ENCODE results near the gene TOGARAM2.

TOGARAM2 gene

DNA sequence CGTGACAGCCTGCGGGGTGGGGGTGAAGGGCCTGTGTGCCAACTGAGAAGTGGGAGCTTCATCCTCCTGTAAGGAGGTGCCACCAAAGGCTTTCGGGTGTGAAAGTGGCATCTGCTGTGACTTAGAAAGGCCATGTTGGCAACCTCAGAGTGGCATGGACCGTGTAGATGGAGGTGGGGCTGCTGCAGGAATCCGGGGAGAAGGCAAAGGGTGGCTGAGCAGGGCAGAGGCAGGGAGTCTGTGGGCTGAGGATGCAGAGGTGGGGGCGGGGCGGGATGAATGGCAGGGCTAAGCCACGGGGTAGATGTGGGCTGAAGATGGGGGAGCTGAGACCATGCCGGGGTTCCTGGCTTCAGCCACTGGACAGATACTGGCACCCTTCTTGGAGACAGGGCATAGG lies 28.2 kb downstream of the TOGARAM2 start:
- TF ChIP-seq GLIS3 (CRISPR knock-in tag; IDR thresholded peaks at IDR 0.05) = no peak
- no peak for TF ChIP-seq ZNF70 (CRISPR knock-in tag; IDR thresholded peaks at IDR 0.05)
- no peak for TF ChIP-seq TOX (CRISPR knock-in tag; IDR thresholded peaks at IDR 0.05; ENCODE audit: borderline replicate concordance)
- no peak for TF ChIP-seq SNAI2 (CRISPR knock-in tag; IDR thresholded peaks at IDR 0.05)
- no peak for TF ChIP-seq ZNF8 (CRISPR knock-in tag; IDR thresholded peaks at IDR 0.05)
- TF ChIP-seq OSR1 (CRISPR knock-in tag; IDR thresholded peaks at IDR 0.05) = no peak
- TF ChIP-seq, protein P1, sequence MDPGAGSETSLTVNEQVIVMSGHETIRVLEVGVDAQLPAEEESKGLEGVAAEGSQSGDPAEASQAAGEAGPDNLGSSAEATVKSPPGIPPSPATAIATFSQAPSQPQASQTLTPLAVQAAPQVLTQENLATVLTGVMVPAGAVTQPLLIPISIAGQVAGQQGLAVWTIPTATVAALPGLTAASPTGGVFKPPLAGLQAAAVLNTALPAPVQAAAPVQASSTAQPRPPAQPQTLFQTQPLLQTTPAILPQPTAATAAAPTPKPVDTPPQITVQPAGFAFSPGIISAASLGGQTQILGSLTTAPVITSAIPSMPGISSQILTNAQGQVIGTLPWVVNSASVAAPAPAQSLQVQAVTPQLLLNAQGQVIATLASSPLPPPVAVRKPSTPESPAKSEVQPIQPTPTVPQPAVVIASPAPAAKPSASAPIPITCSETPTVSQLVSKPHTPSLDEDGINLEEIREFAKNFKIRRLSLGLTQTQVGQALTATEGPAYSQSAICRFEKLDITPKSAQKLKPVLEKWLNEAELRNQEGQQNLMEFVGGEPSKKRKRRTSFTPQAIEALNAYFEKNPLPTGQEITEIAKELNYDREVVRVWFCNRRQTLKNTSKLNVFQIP (CRISPR knock-in tag; IDR thresholded peaks at IDR 0.05; ENCODE audit: borderline replicate concordance, low read depth) = no peak
- no peak for TF ChIP-seq ZFP3 (CRISPR knock-in tag; IDR thresholded peaks at IDR 0.05)
- no peak for TF ChIP-seq CSDC2 (CRISPR knock-in tag; IDR thresholded peaks at IDR 0.05)
- no peak for TF ChIP-seq ISL1 (CRISPR knock-in tag; IDR thresholded peaks at IDR 0.05)
- TF ChIP-seq, protein P2, sequence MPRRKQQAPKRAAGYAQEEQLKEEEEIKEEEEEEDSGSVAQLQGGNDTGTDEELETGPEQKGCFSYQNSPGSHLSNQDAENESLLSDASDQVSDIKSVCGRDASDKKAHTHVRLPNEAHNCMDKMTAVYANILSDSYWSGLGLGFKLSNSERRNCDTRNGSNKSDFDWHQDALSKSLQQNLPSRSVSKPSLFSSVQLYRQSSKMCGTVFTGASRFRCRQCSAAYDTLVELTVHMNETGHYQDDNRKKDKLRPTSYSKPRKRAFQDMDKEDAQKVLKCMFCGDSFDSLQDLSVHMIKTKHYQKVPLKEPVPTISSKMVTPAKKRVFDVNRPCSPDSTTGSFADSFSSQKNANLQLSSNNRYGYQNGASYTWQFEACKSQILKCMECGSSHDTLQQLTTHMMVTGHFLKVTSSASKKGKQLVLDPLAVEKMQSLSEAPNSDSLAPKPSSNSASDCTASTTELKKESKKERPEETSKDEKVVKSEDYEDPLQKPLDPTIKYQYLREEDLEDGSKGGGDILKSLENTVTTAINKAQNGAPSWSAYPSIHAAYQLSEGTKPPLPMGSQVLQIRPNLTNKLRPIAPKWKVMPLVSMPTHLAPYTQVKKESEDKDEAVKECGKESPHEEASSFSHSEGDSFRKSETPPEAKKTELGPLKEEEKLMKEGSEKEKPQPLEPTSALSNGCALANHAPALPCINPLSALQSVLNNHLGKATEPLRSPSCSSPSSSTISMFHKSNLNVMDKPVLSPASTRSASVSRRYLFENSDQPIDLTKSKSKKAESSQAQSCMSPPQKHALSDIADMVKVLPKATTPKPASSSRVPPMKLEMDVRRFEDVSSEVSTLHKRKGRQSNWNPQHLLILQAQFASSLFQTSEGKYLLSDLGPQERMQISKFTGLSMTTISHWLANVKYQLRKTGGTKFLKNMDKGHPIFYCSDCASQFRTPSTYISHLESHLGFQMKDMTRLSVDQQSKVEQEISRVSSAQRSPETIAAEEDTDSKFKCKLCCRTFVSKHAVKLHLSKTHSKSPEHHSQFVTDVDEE (CRISPR knock-in tag; IDR thresholded peaks at IDR 0.05) = no peak
- TF ChIP-seq, protein P3, sequence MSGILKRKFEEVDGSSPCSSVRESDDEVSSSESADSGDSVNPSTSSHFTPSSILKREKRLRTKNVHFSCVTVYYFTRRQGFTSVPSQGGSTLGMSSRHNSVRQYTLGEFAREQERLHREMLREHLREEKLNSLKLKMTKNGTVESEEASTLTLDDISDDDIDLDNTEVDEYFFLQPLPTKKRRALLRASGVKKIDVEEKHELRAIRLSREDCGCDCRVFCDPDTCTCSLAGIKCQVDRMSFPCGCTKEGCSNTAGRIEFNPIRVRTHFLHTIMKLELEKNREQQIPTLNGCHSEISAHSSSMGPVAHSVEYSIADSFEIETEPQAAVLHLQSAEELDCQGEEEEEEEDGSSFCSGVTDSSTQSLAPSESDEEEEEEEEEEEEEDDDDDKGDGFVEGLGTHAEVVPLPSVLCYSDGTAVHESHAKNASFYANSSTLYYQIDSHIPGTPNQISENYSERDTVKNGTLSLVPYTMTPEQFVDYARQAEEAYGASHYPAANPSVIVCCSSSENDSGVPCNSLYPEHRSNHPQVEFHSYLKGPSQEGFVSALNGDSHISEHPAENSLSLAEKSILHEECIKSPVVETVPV (CRISPR knock-in tag; IDR thresholded peaks at IDR 0.05) = no peak
- no peak for TF ChIP-seq ARNTL (CRISPR knock-in tag; IDR thresholded peaks at IDR 0.05; ENCODE audit: borderline replicate concordance, low read depth)
- TF ChIP-seq, protein P4, sequence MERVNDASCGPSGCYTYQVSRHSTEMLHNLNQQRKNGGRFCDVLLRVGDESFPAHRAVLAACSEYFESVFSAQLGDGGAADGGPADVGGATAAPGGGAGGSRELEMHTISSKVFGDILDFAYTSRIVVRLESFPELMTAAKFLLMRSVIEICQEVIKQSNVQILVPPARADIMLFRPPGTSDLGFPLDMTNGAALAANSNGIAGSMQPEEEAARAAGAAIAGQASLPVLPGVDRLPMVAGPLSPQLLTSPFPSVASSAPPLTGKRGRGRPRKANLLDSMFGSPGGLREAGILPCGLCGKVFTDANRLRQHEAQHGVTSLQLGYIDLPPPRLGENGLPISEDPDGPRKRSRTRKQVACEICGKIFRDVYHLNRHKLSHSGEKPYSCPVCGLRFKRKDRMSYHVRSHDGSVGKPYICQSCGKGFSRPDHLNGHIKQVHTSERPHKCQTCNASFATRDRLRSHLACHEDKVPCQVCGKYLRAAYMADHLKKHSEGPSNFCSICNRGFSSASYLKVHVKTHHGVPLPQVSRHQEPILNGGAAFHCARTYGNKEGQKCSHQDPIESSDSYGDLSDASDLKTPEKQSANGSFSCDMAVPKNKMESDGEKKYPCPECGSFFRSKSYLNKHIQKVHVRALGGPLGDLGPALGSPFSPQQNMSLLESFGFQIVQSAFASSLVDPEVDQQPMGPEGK (CRISPR knock-in tag; IDR thresholded peaks at IDR 0.05; ENCODE audit: borderline replicate concordance) = no peak
- TF ChIP-seq ESRRG (CRISPR knock-in tag; IDR thresholded peaks at IDR 0.05) = no peak
- TF ChIP-seq, protein P5, sequence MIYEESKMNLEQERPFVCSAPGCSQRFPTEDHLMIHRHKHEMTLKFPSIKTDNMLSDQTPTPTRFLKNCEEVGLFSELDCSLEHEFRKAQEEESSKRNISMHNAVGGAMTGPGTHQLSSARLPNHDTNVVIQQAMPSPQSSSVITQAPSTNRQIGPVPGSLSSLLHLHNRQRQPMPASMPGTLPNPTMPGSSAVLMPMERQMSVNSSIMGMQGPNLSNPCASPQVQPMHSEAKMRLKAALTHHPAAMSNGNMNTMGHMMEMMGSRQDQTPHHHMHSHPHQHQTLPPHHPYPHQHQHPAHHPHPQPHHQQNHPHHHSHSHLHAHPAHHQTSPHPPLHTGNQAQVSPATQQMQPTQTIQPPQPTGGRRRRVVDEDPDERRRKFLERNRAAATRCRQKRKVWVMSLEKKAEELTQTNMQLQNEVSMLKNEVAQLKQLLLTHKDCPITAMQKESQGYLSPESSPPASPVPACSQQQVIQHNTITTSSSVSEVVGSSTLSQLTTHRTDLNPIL (CRISPR knock-in tag; IDR thresholded peaks at IDR 0.05; ENCODE audit: low read depth) = no peak
- TF ChIP-seq PPARA (CRISPR knock-in tag; IDR thresholded peaks at IDR 0.05; ENCODE audit: borderline replicate concordance) = no peak
- no peak for ATAC-seq

DNA sequence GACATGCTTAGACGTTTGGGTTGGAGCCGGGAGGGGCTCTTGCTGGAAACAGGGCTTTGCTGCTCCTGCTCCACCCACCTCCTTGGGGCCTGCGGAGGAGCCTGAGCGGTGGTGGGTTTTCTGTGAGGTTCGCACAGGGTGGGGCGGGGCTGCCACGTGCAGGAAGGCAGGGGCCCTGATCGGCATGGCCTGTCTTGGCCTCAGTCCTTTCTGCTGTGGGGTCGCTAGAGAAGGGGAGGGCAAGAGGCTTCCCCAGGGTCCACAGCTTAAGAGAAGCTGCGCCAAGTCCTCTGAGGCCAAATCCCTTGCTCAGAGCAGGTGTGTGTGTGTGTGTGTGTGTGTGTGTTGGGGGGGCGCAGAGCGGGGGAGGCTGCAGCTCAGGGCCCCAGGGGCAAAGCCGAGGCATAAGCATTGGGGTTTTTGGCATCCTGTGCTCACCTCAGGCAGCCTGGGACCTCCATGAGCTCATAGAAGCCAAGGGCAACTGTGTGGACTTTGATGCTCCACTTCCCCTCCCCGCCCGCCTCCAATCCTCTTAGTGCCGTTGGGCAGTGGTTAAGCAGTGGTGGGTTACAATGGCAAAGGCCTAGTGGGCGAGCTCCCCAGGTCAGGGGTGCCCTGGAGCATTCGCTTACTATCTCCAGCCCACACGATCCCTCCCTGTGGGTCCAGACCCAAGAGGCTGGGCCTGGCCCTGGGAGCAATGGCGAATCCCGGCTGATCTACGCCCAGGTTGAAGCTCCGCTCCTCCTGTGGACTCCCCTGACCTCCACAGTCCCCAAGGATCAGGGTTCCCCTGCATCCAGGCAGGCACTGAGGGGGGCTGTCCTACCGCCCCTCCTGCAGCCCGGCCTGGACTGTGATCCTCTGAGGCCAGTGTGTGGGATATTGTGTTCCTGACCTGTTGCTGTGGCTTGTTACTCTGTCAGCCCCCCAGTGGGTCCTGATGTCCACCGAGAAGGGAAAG lies 28.9 kb downstream of the TOGARAM2 start:
- TF ChIP-seq ARNTL (CRISPR knock-in tag; IDR thresholded peaks at IDR 0.05; ENCODE audit: borderline replicate concordance, low read depth) (no peak), ZC3H10 (CRISPR knock-in tag; IDR thresholded peaks at IDR 0.05) (no peak), OSR1 (CRISPR knock-in tag; IDR thresholded peaks at IDR 0.05) (no peak), ZNF70 (CRISPR knock-in tag; IDR thresholded peaks at IDR 0.05) (no peak), ISL1 (CRISPR knock-in tag; IDR thresholded peaks at IDR 0.05) (no peak), PPARA (CRISPR knock-in tag; IDR thresholded peaks at IDR 0.05; ENCODE audit: borderline replicate concordance) (no peak)
- TF ChIP-seq, protein P1 (CRISPR knock-in tag; IDR thresholded peaks at IDR 0.05; ENCODE audit: borderline replicate concordance, low read depth) = no peak
- TF ChIP-seq, protein P5 (CRISPR knock-in tag; IDR thresholded peaks at IDR 0.05; ENCODE audit: low read depth) = no peak
- TF ChIP-seq, protein P3 (CRISPR knock-in tag; IDR thresholded peaks at IDR 0.05) = no peak
- ATAC-seq = no peak
